OCI-LY1 (cell line): ENCODE measurements around the gene WHRN.

Experiments used
- EZH2 ChIP-seq: fragments of 200-600 bp; sonication (generic), shearing (Covaris generic); IDR thresholded peaks from 2 replicates; pipeline ENCODE4 v1.8.0; 2017; ENCODE audit warnings: borderline replicate concordance, mixed run types, mild to moderate bottlenecking, antibody characterized with exemption, low read length, moderate library complexity, mixed read lengths
- TF ChIP-seq, protein P1 (sequence below): fragments of 200-600 bp; sonication (generic), shearing (Covaris generic); IDR thresholded peaks from 2 replicates; pipeline ENCODE4 v1.5.1; 2017; ENCODE audit warnings: mild to moderate bottlenecking, antibody characterized with exemption, low read length, moderate library complexity, mixed read lengths

DNA sequence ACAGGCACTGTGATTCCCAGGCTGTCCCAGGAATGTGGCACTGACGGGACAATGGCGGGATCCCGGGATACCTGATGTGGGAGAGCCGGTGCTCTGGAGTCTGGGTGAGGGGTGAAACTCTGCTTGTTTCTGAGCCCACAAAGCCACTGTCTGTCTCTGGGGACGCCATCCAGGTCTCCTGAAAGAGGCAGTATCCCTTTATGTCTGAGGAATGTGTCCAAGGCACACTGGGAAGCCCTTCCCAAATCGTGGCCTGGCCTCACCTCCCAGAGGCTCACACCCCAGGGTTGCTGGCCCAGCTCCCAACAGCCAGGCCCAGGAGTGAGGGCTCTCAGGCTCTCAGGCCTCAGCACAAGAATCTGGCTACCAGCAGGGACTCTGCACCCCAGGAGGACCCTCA lies 148.5 kb downstream of the WHRN start:
- no peak for TF ChIP-seq EZH2
- TF ChIP-seq, protein P1, sequence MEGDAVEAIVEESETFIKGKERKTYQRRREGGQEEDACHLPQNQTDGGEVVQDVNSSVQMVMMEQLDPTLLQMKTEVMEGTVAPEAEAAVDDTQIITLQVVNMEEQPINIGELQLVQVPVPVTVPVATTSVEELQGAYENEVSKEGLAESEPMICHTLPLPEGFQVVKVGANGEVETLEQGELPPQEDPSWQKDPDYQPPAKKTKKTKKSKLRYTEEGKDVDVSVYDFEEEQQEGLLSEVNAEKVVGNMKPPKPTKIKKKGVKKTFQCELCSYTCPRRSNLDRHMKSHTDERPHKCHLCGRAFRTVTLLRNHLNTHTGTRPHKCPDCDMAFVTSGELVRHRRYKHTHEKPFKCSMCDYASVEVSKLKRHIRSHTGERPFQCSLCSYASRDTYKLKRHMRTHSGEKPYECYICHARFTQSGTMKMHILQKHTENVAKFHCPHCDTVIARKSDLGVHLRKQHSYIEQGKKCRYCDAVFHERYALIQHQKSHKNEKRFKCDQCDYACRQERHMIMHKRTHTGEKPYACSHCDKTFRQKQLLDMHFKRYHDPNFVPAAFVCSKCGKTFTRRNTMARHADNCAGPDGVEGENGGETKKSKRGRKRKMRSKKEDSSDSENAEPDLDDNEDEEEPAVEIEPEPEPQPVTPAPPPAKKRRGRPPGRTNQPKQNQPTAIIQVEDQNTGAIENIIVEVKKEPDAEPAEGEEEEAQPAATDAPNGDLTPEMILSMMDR: no peak
